HepG2 (cell line): ENCODE results near the gene HS3ST5. TPM values are rescaled to one million over a fixed set of nuclear protein-coding genes. Genes with fewer than 3 reads are reported as not detected.

Experiments used
- ATAC-seq: fragments of 200-7000 bp; cut with Tn5 transposase; 3 replicates; pipeline ENCODE4 v1.9.1; 2020; ENCODE audit warnings: mild to moderate bottlenecking, moderate library complexity
- BruUV-seq: library from RNA; stranded (reverse); fragments of 400-500 nt; replicated peaks from 2 replicates; lab custom pipeline; 2021; lab: Mats Ljungman, UMichigan
- CTCF ChIA-PET: fragments of 300-600 bp; formaldehyde crosslinking; extraction: SDS; loops from one replicate; lab custom pipeline; 2021; ENCODE audit warnings: low total read pairs, inconsistent platforms, low intra/inter-chr PET ratio; lab: Yijun Ruan, JAX
- POLR2A ChIA-PET: fragments of 350-600 bp; sonication (Branson Sonifier 250); formaldehyde crosslinking; loops from one replicate; lab custom pipeline; 2020; ENCODE audit warnings: antibody characterized with exemption, inconsistent platforms; lab: Yijun Ruan, JAX
- DNase-seq: peaks from one replicate; pipeline ENCODE4 v3.0.0-alpha.2; 2015; ENCODE audit warnings: low spot score
- FAIRE-seq: peaks from 3 replicates; lab custom pipeline; 2011; peaks lifted over from hg19 to GRCh38; lab: Jason Lieb, UNC
- H2AFZ ChIP-seq: one replicate; pipeline ENCODE4 v1.6.1; 2011; ENCODE audit warnings: low read length, inconsistent platforms
- H3K27ac ChIP-seq: fragments of 300-600 bp; 3 replicates; pipeline ENCODE4 v1.8.0; 2011; ENCODE audit warnings: mixed run types, mild to moderate bottlenecking, mixed read lengths, low read length, inconsistent platforms; ENCODE audit not compliant: insufficient read depth; ENCODE audit errors: extremely low read length
- H3K27me3 ChIP-seq, 2 experiments: fragments of 200-600 bp in 1 of 2; 2 replicates in 1 of 2; 3 replicates in 1 of 2; pipeline versions ENCODE4 v1.6.0 to v1.8.0; 2011; ENCODE audit warnings: low read length in 2 of 2, mild to moderate bottlenecking in 2 of 2, moderate library complexity in 2 of 2, inconsistent platforms in 1 of 2; ENCODE audit not compliant: insufficient read depth in 2 of 2, control insufficient read depth in 1 of 2
- H3K36me3 ChIP-seq, 2 experiments: fragments of 200-600 bp in 1 of 2; replicated peaks in 1 of 2; 2 replicates in 1 of 2; 3 replicates in 1 of 2; pipeline versions ENCODE4 v1.5.1 to v1.8.0; 2011; ENCODE audit warnings: low read length in 2 of 2, inconsistent platforms in 1 of 2; ENCODE audit not compliant: insufficient read depth in 2 of 2, control insufficient read depth in 1 of 2
- H3K4me1 ChIP-seq: 2 replicates; pipeline ENCODE4 v1.5.1; 2012; ENCODE audit warnings: low read length, inconsistent platforms; ENCODE audit not compliant: insufficient read depth
- H3K4me2 ChIP-seq: 2 replicates; pipeline ENCODE4 v1.6.0; 2011; ENCODE audit warnings: low read depth, low read length, inconsistent platforms
- H3K4me3 ChIP-seq, 3 experiments: fragments of 200-600 bp in 1 of 3; sonication (generic), shearing (Covaris generic) in 1 of 3; replicated peaks in 1 of 3; 2 replicates each; pipeline ENCODE4 v1.5.1; 2011 to 2016; ENCODE audit warnings: low read length in 3 of 3, inconsistent platforms in 2 of 3, low read depth in 2 of 3, mild to moderate bottlenecking in 2 of 3, control low read depth in 1 of 3, mixed read lengths in 1 of 3; ENCODE audit not compliant: insufficient read depth in 1 of 3
- H3K79me2 ChIP-seq: one replicate; pipeline ENCODE4 v1.6.1; 2011; ENCODE audit warnings: low read length, inconsistent platforms; ENCODE audit not compliant: insufficient read depth
- H3K9ac ChIP-seq: 2 replicates; pipeline ENCODE4 v1.6.0; 2011; ENCODE audit warnings: mild to moderate bottlenecking, low read depth, low read length, inconsistent platforms; ENCODE audit not compliant: insufficient read depth
- H3K9me3 ChIP-seq: 2 replicates; pipeline ENCODE4 v1.5.1; 2012; ENCODE audit warnings: mild to moderate bottlenecking, low read length
- H4K20me1 ChIP-seq: 2 replicates; pipeline ENCODE4 v1.6.0; 2011; ENCODE audit warnings: inconsistent platforms, mild to moderate bottlenecking, low read length, moderate library complexity; ENCODE audit not compliant: insufficient read depth
- ATF7 ChIP-seq, 2 experiments: fragments of 450-650 bp in 1 of 2; sonication (generic) in 1 of 2; formaldehyde crosslinking in 1 of 2; IDR thresholded peaks; 2 replicates each; pipeline versions ENCODE4 v1.4.0 to v1.6.1; 2016 to 2020; ENCODE audit warnings: antibody characterized with exemption in 1 of 2, mild to moderate bottlenecking in 1 of 2, missing genetic modification reagents in 1 of 2
- CEBPB ChIP-seq: IDR thresholded peaks from 2 replicates; pipeline ENCODE4 v1.6.1; 2011; ENCODE audit warnings: low read depth, low read length, improper control_type of control experiment, borderline replicate concordance
- ZNF484 ChIP-seq: sonication (generic); formaldehyde crosslinking; IDR thresholded peaks from 2 replicates; pipeline ENCODE4 v1.5.1; 2020; ENCODE audit warnings: mild to moderate bottlenecking, low read depth, missing genetic modification reagents, borderline replicate concordance
- ZNF720 ChIP-seq: sonication (generic); formaldehyde crosslinking; IDR thresholded peaks from 2 replicates; pipeline ENCODE4 v1.4.0; 2020; ENCODE audit warnings: missing genetic modification reagents
- WGBS: methylation state at CpG from one replicate; pipeline ENCODE4 v1.1.6; 2017; ENCODE audit warnings: low lambda C conversion rate; 5-methylcytosine and 5-hydroxymethylcytosine counted together
- in situ Hi-C: cut with HindIII; loops from 2 replicates; pipeline ENCODE4 v1.10.0; 2017; ENCODE audit warnings: low pct_unique_long_range_greater_than_20kb; ENCODE audit not compliant: extremely low pct_ligation_motif_present
- intact Hi-C: fragments of 100-400 bp; cut with micrococcal nuclease; formaldehyde crosslinking; loops from one replicate; pipeline ENCODE4 v1.10.0; 2022; ENCODE audit not compliant: unreplicated experiment
- polyA plus RNA-seq, 8 experiments: library from polyadenylated mRNA; depleted of rRNA in 3 of 8; stranded (reverse) in 7 of 8; unstranded in 1 of 8; fragments of >200 nt; fragmentation: Illumina TruSeq in 4 of 8; extraction: Trizol in 4 of 8; gene quantifications; 2 replicates each; pipeline versions ENCODE4 v1.2.1 to v1.2.3, GENCODE V29; 2011 to 2016; ENCODE audit warnings: low read depth in 4 of 8, missing spikeins in 1 of 8, mixed read lengths in 1 of 8; ENCODE audit not compliant: insufficient read depth in 1 of 8
- total RNA-seq, 5 experiments: library from RNA; depleted of rRNA; stranded (reverse); fragments of >200 nt; fragmentation: Illumina TruSeq; extraction: Trizol; gene quantifications; 2 replicates each; pipeline ENCODE4 v1.2.3, GENCODE V29; 2016; ENCODE audit warnings: low read depth in 1 of 5
- TF ChIP-seq, protein P1 (sequence below): sonication (generic); formaldehyde crosslinking; IDR thresholded peaks from 2 replicates; pipeline ENCODE4 v1.4.0; 2020; ENCODE audit warnings: missing genetic modification reagents
- TF ChIP-seq, protein P2 (sequence below): sonication (generic); formaldehyde crosslinking; IDR thresholded peaks from 2 replicates; pipeline ENCODE4 v1.9.0; 2021; ENCODE audit warnings: missing genetic modification reagents, borderline replicate concordance
- TF ChIP-seq, protein P3 (sequence below): sonication (generic); formaldehyde crosslinking; IDR thresholded peaks from 2 replicates; pipeline ENCODE4 v1.5.1; 2020; ENCODE audit warnings: missing genetic modification reagents, mild to moderate bottlenecking, borderline replicate concordance

HS3ST5 gene
- total and polyA plus RNA-seq, 2 of the 13 experiments (the other 11 are each of a cell fraction or from before 2014, with no cell fraction given): 1.1 to 1.6 TPM

DNA sequence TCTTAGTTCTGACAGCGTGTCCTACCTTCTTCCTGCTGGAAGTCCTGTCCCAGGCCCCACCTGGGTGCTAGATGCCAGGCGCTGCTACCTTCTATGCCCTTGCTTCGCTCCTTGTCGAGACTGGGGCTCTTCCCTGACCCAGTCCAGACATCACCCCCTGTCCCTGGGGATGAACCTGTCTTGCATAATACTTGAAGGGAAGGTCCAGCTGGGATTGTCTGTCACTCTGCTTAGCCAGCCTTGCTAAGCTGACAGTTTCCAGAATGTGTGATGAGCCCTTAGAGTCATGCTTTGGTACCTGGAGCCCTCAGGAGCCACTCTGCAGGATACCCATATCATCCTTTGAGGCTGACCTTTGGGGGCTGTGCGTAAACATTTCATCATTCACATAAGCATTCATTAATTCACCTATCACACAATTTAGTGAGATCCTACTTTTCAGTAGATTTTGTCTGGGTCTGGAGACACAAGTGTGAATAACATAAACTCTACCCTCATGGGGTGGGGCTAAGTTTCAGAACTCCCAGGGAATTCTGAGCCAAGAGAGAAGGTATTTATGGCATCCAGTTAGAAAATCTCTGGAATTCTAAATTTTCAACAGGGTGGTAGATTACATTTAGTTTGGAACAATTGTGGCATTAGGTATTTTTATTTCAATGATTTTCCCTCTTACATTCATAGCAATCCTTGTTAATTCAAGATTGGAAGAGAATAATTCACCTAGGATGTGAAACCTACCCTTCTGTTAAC, 220.7 kb downstream of the HS3ST5 start:
- in situ Hi-C loops: no loop called here

DNA sequence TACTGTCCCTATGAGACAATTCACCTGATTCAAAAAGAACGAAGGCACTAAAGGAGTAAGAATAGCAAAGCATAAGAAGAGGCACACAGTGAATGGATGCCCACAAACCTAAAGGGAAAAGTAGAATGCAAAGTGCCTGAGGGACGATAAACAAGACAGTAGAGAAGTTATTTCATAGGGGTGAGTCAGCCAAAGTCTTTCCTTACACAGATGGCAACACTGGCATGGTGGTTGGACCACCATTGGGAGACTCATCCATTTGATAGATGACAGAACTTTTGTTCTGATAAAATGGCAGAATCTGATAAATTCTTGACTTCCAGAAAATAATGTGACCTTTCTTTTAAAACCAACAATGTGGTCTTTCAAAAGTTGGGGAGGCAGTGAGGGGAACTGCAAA, 223.8 kb downstream of the HS3ST5 start:
- Histone ChIP-seq H3K36me3 (0 out of 5 replicates have a peak, but pooled peaks cover 2 to 4% of the 10 kb centered on the region in 2 experiments), H3K4me3 (no peak overlapping the region), H3K4me1 (peaks cover 9% of the 10 kb centered on the region), H3K27ac (no peak overlapping the region), H3K27me3 (no peaks in the 10 kb centered on the region), H3K9ac (no peak overlapping the region), H4K20me1 (no peaks in the 10 kb centered on the region), H3K4me2 (no peak overlapping the region), H2AFZ (no peak overlapping the region), H3K9me3 (no peaks in the 10 kb centered on the region), H3K79me2 (no peaks in the 10 kb centered on the region)
- in situ Hi-C loops: no loop called here
- intact Hi-C loops: no loop called here
- TF ChIP-seq ZNF720 (CRISPR knock-in tag): no peak
- TF ChIP-seq, protein P1, sequence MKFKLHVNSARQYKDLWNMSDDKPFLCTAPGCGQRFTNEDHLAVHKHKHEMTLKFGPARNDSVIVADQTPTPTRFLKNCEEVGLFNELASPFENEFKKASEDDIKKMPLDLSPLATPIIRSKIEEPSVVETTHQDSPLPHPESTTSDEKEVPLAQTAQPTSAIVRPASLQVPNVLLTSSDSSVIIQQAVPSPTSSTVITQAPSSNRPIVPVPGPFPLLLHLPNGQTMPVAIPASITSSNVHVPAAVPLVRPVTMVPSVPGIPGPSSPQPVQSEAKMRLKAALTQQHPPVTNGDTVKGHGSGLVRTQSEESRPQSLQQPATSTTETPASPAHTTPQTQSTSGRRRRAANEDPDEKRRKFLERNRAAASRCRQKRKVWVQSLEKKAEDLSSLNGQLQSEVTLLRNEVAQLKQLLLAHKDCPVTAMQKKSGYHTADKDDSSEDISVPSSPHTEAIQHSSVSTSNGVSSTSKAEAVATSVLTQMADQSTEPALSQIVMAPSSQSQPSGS (CRISPR knock-in tag): no peak
- TF ChIP-seq, protein P2, sequence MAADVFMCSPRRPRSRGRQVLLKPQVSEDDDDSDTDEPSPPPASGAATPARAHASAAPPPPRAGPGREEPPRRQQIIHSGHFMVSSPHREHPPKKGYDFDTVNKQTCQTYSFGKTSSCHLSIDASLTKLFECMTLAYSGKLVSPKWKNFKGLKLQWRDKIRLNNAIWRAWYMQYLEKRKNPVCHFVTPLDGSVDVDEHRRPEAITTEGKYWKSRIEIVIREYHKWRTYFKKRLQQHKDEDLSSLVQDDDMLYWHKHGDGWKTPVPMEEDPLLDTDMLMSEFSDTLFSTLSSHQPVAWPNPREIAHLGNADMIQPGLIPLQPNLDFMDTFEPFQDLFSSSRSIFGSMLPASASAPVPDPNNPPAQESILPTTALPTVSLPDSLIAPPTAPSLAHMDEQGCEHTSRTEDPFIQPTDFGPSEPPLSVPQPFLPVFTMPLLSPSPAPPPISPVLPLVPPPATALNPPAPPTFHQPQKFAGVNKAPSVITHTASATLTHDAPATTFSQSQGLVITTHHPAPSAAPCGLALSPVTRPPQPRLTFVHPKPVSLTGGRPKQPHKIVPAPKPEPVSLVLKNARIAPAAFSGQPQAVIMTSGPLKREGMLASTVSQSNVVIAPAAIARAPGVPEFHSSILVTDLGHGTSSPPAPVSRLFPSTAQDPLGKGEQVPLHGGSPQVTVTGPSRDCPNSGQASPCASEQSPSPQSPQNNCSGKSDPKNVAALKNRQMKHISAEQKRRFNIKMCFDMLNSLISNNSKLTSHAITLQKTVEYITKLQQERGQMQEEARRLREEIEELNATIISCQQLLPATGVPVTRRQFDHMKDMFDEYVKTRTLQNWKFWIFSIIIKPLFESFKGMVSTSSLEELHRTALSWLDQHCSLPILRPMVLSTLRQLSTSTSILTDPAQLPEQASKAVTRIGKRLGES (CRISPR knock-in tag): no peak
- no peak for TF ChIP-seq ATF7 (IDR thresholded peaks at IDR 0.05)
- TF ChIP-seq ATF7 (CRISPR knock-in tag; IDR thresholded peaks at IDR 0.05): no peak
- TF ChIP-seq, protein P3, sequence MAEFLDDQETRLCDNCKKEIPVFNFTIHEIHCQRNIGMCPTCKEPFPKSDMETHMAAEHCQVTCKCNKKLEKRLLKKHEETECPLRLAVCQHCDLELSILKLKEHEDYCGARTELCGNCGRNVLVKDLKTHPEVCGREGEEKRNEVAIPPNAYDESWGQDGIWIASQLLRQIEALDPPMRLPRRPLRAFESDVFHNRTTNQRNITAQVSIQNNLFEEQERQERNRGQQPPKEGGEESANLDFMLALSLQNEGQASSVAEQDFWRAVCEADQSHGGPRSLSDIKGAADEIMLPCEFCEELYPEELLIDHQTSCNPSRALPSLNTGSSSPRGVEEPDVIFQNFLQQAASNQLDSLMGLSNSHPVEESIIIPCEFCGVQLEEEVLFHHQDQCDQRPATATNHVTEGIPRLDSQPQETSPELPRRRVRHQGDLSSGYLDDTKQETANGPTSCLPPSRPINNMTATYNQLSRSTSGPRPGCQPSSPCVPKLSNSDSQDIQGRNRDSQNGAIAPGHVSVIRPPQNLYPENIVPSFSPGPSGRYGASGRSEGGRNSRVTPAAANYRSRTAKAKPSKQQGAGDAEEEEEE (CRISPR knock-in tag): no peak
- DNase-seq (no peak), ATAC-seq (no peak), FAIRE-seq (no peak)
- ChIA-PET POLR2A (no interaction called here), CTCF (no interaction called here)
- 83% methylated on average over 2 of the region's 2 CpGs for WGBS
- no TSS peak for BruUV-seq

More for the DNA sequence above, 220.7 kb downstream of the HS3ST5 start:
- Histone ChIP-seq H3K4me3 (no peak overlapping the region), H3K27ac (no peak overlapping the region), H3K9me3 (no peaks in the 10 kb centered on the region), H3K36me3 (0 out of 5 replicates have a peak, but pooled peaks cover 2 to 4% of the 10 kb centered on the region in 2 experiments), H3K9ac (no peak overlapping the region), H3K79me2 (no peaks in the 10 kb centered on the region), H3K4me2 (no peak overlapping the region), H4K20me1 (no peaks in the 10 kb centered on the region), H3K4me1 (peaks cover 9% of the 10 kb centered on the region), H3K27me3 (no peaks in the 10 kb centered on the region), H2AFZ (no peak overlapping the region)
- POLR2A ChIA-PET: no interaction called here
- DNase-seq: no peak
- no peak for FAIRE-seq
- BruUV-seq: no TSS peak
- CTCF ChIA-PET: no interaction called here
- 98% methylated on average over 5 of the region's 5 CpGs for whole genome bisulfite sequencing
- intact Hi-C loops: no loop called here
- TF ChIP-seq CEBPB: 0 out of 2 replicates have a peak, but pooled peaks have one; percentile 2
- no peak for TF ChIP-seq ZNF484
- ATAC-seq: no peak
